NB4 (cell line): ENCODE measurements around the gene FRMD4B.

Experiments used
- CTCF ChIP-seq: IDR thresholded peaks from one replicate; pipeline ENCODE4 v1.5.1; 2012; ENCODE audit warnings: low read depth, low read length
- MAX ChIP-seq: IDR thresholded peaks from 2 replicates; pipeline ENCODE4 v1.6.1; 2011; ENCODE audit warnings: low read depth, low read length
- MYC ChIP-seq: IDR thresholded peaks from 2 replicates; pipeline ENCODE4 v1.6.1; 2011; ENCODE audit warnings: low read depth, low read length
- POLR2A ChIP-seq: IDR thresholded peaks from 2 replicates; pipeline ENCODE4 v1.6.1; 2011; ENCODE audit warnings: mild to moderate bottlenecking; ENCODE audit not compliant: insufficient read length; ENCODE audit errors: extremely low read depth

- no peak for TF ChIP-seq CTCF
- no peak for TF ChIP-seq MYC
- no peak for TF ChIP-seq POLR2A
- TF ChIP-seq MAX, result no peak
These were observed 33.4 kb downstream of the FRMD4B start for GRCh38 chr3:69352305-69353087.
